HS-27A (cell line): ENCODE results near the gene CD99L2.

Experiments
- DNase-seq: peaks from one replicate; pipeline ENCODE4 v3.0.0-alpha.2; 2012; ENCODE audit warnings: low read depth, missing footprints

Gene CD99L2

GRCh38 chrX:150790021-150790420 lies 108.4 kb downstream of the CD99L2 start:
- DNase-seq: no peak

GRCh38 chrX:150781677-150782076 lies 116.8 kb downstream of the CD99L2 start:
- DNase-seq: no peak

- no peak for DNase-seq
Observed at GRCh38 chrX:150779385-150779784, 119.1 kb downstream of the CD99L2 start.

- DNase-seq: no peak
Observed at GRCh38 chrX:150777328-150777992, 121.0 kb downstream of the CD99L2 start.

- DNase-seq: no peak
Observed at GRCh38 chrX:150775569-150776350, 122.7 kb downstream of the CD99L2 start.

- no peak for DNase-seq
Observed at GRCh38 chrX:150774798-150775568, 123.5 kb downstream of the CD99L2 start.

GRCh38 chrX:150773634-150774033 lies 124.8 kb downstream of the CD99L2 start:
- no peak for DNase-seq

GRCh38 chrX:150773117-150773516 lies 125.4 kb downstream of the CD99L2 start:
- DNase-seq: no peak

GRCh38 chrX:150772150-150772970 lies 126.1 kb downstream of the CD99L2 start:
- no peak for DNase-seq

GRCh38 chrX:150771116-150771515 lies 127.4 kb downstream of the CD99L2 start:
- DNase-seq: no peak

- no peak for DNase-seq
Observed at GRCh38 chrX:150770623-150771022, 127.8 kb downstream of the CD99L2 start.

GRCh38 chrX:150769408-150769807 lies 129.1 kb downstream of the CD99L2 start:
- no peak for DNase-seq

GRCh38 chrX:150768580-150769190 lies 129.8 kb downstream of the CD99L2 start:
- no peak for DNase-seq

GRCh38 chrX:150768132-150768485 lies 130.4 kb downstream of the CD99L2 start:
- DNase-seq: no peak

GRCh38 chrX:150767475-150768131 lies 130.9 kb downstream of the CD99L2 start:
- no peak for DNase-seq

- no peak for DNase-seq
Observed at GRCh38 chrX:150767045-150767395, 131.4 kb downstream of the CD99L2 start.

- no peak for DNase-seq
Observed at GRCh38 chrX:150766351-150767044, 132.0 kb downstream of the CD99L2 start.

GRCh38 chrX:150765782-150766350 lies 132.6 kb downstream of the CD99L2 start:
- no peak for DNase-seq

GRCh38 chrX:150765237-150765636 lies 133.2 kb downstream of the CD99L2 start:
- no peak for DNase-seq

GRCh38 chrX:150763810-150764209 lies 134.7 kb downstream of the CD99L2 start:
- no peak for DNase-seq
